ENCODE results near the gene LYSMD1. TPM values are rescaled to one million over a fixed set of nuclear protein-coding genes. Genes with fewer than 3 reads are reported as not detected.
A peak's percentile ranks its signal among the peaks of the same experiment; 100 is the strongest.

LYSMD1 gene
- total RNA-seq, 4 donors from 2014 or later, result 13.4 to 19.7 (median 15.7) TPM

DNA sequence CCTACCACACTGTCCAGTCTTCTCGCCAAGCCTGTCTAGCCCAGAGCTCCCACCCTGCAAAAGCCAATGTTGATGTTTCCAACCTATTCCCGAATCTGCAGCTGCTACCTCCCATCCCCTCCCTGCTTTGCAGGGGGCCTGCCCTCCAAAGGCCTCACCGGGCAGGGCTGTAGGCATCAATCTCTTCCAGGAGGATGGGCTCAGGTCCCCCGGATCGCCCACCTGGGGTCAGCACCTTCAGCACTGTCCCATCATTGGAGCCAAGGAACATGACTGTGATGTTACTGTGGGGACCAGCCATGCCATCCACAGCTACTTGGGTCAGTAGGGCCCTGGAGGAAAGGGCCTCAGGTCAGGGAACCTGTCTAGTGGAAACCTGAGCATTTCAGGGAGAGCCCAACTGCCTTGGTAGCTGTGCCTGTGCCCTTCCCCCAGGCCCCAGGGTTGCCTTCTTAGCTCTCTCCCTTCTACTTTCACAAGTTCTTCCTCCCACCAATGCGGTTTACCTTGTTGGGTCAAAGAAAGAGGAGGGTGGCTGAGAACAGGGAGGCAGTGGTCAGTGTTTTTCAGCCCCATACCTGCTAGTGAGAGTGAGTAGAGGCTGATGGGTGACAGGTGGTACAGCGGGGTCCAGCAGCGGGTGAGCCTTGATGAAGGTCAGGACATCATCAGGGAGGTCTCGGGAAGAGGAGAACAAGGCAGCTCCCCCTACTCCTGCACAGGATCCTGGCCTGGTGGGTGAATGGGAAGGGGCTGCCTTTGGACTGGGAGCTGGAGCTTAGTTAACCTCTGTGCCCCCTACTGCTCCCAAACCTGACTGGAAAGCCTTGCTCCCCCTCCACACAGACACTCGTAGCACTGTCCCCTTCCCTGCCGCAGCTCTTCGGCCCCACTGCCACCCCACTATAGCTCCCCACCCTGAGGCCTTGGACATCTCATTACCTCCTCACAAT, 30.0 kb downstream of the LYSMD1 start:
- H3K4me3 ChIP-seq (replicated peaks in 1 of 3), result no peak overlapping the region
- peaks cover 7 to 9% of the 10 kb centered on the region in 2 donors for H3K4me1 ChIP-seq
- DNase-seq, result no peak
- no peaks in the 10 kb centered on the region for H3K36me3 ChIP-seq
- H3K9me3 ChIP-seq, result no peaks in the 10 kb centered on the region
- 85 to 89% methylated on average over 10 to 12 of the region's 12 CpGs for WGBS, 2 donors
- no peaks in the 10 kb centered on the region for H3K27me3 ChIP-seq
- TF ChIP-seq POLR2A (IDR thresholded peaks at IDR 0.05), result no peak
- TF ChIP-seq, protein P1, sequence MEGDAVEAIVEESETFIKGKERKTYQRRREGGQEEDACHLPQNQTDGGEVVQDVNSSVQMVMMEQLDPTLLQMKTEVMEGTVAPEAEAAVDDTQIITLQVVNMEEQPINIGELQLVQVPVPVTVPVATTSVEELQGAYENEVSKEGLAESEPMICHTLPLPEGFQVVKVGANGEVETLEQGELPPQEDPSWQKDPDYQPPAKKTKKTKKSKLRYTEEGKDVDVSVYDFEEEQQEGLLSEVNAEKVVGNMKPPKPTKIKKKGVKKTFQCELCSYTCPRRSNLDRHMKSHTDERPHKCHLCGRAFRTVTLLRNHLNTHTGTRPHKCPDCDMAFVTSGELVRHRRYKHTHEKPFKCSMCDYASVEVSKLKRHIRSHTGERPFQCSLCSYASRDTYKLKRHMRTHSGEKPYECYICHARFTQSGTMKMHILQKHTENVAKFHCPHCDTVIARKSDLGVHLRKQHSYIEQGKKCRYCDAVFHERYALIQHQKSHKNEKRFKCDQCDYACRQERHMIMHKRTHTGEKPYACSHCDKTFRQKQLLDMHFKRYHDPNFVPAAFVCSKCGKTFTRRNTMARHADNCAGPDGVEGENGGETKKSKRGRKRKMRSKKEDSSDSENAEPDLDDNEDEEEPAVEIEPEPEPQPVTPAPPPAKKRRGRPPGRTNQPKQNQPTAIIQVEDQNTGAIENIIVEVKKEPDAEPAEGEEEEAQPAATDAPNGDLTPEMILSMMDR (IDR thresholded peaks at IDR 0.05), result no peak
- intact Hi-C loops (cut with DNase I), result no loop called here
- H3K27ac ChIP-seq, result no peak overlapping the region

DNA sequence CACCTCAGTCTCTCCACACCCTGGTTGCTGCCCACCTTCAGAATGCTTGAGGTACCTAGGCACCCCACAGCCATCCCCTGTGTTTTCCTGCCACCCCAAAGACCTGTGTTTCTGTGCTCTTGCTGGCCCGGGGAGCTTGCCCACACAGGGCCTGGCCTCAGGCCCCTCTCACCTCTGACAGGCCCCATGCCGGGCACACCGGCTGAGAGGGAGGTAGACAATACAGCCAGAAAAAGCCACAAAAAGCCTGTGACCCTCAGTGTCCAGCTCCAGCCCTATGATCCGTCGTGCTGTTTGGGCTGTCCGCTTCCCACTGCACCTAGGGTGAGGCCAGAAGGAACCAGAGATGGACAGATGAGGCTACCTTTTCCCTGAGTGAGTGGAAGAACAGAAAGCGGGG, 30.7 kb downstream of the LYSMD1 start:
- TF ChIP-seq, protein P1 (IDR thresholded peaks at IDR 0.05), result no peak
- no peak for TF ChIP-seq POLR2A (IDR thresholded peaks at IDR 0.05)
- no peak overlapping the region for H3K4me3 ChIP-seq (replicated peaks in 1 of 3)
- no peak overlapping the region for H3K27ac ChIP-seq
- H3K27me3 ChIP-seq, result no peaks in the 10 kb centered on the region
- intact Hi-C loops (cut with DNase I), result no loop called here
- H3K9me3 ChIP-seq, result no peaks in the 10 kb centered on the region
- no peaks in the 10 kb centered on the region for H3K36me3 ChIP-seq
- WGBS, 2 donors, result 95 to 97% methylated on average over 4 to 5 of the region's 7 CpGs
- DNase-seq, result no peak
- peaks cover 7 to 10% of the 10 kb centered on the region in 2 donors for H3K4me1 ChIP-seq

DNA sequence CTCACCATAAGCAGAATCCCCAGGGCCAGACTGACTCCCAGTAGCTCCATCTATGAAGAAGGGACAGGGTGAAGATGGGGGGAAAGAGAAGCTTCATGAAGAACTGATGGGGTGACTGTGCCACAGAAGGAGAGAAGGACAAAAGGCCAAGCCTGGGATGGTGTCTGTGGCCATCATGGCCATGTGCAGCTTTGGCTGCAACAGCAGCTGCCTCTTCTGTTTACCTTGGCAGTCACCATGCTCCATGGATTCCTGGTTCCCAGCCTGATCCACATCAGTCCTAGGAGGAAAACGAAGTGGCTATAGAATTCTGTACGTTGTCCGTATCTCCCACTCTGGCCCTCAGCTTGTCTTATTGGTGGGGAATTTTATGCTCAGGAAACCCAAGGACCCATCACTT, 31.3 kb downstream of the LYSMD1 start:
- Histone ChIP-seq H3K27me3 (no peaks in the 10 kb centered on the region), H3K36me3 (no peaks in the 10 kb centered on the region), H3K27ac (no peak overlapping the region), H3K4me3 (replicated peaks in 1 of 3) (no peak overlapping the region), H3K4me1 (peaks cover 7 to 10% of the 10 kb centered on the region in 2 donors), H3K9me3 (no peaks in the 10 kb centered on the region)
- intact Hi-C loops (cut with DNase I), result no loop called here
- TF ChIP-seq, protein P1 (IDR thresholded peaks at IDR 0.05), result no peak
- no peak for TF ChIP-seq POLR2A (IDR thresholded peaks at IDR 0.05)
- WGBS, 2 donors, result 88 to 90% methylated on average over 2 to 3 of the region's 3 CpGs
- no peak for DNase-seq

DNA sequence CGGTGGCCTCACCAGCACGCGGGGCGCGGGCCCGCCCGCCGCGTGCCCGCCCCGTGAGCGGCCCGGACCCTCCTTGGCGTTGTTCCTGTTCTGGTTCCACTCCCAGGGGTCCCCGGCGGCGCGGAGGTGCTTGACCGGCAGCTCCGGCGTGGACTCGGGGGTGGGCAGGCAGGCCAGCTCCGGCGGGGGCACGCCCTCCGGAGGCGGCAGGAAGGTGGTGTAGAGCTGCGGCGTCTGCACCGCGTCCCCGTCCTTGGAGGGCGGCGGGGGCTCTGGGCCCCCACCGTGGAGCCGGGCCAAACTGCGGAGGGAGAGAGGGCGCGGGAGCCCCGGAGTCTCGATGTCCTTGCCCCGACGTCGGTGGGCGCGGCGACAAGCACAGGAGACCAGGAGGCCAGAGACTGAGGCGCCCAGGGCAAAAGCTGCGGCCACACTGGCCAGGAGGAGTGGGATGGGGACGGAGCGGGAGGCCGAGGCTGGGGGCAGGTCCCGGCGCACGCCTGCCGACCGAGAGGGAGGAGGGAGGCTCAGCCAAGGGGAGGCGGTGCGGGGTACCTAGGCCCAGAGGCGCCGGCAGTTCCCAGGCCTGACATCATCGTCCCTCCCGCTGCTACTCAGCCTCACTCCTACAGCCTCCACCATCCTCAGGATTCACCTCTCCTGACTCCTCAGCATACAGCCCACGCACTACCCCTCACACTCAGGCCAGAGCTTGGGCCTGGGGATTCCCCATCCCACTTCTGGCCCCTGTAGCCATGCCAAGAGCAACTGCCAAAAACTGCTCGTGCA, 32.5 kb downstream of the LYSMD1 start:
- TF ChIP-seq, protein P1 (IDR thresholded peaks at IDR 0.05), result no peak
- Histone ChIP-seq H3K27ac (no peak overlapping the region), H3K4me3 (replicated peaks in 1 of 3) (peak overlapping the region in 1 of 3 donors; percentile 27), H3K36me3 (no peaks in the 10 kb centered on the region), H3K4me1 (peaks cover 7 to 10% of the 10 kb centered on the region in 2 donors), H3K27me3 (no peaks in the 10 kb centered on the region), H3K9me3 (no peaks in the 10 kb centered on the region)
- DNase-seq, result no peak
- intact Hi-C loops (cut with DNase I), result no loop called here
- 60 to 81% methylated on average over 22 to 31 of the region's 65 CpGs for WGBS, 2 donors

Measured in thyroid gland (tissue), 4 donors.